KMS-11 (cell line): ENCODE data around the gene MACROD2.

Experiments
- H2AFZ ChIP-seq: fragments of 200-600 bp; sonication (generic); 2 replicates; pipeline ENCODE4 v1.6.1; 2016; ENCODE audit warnings: antibody characterized with exemption, mixed run types, low read depth
- H3K27ac ChIP-seq: fragments of 200-600 bp; sonication (generic); 2 replicates; pipeline ENCODE4 v1.6.1; 2016; ENCODE audit warnings: mild to moderate bottlenecking, mixed run types
- H3K27me3 ChIP-seq: fragments of 200-600 bp; sonication (generic); 2 replicates; pipeline ENCODE4 v1.6.1; 2017; ENCODE audit warnings: mild to moderate bottlenecking, low read depth, mixed run types, moderate library complexity; ENCODE audit not compliant: insufficient read depth
- H3K36me3 ChIP-seq: fragments of 200-600 bp; sonication (generic); 2 replicates; pipeline ENCODE4 v1.6.1; 2017; ENCODE audit warnings: mild to moderate bottlenecking, mixed run types; ENCODE audit not compliant: insufficient read depth
- H3K4me1 ChIP-seq: fragments of 200-600 bp; sonication (generic); 2 replicates; pipeline ENCODE4 v1.6.1; 2016; ENCODE audit warnings: mild to moderate bottlenecking, low read depth, mixed run types; ENCODE audit not compliant: poor library complexity, severe bottlenecking
- H3K4me2 ChIP-seq: fragments of 200-600 bp; sonication (generic); 2 replicates; pipeline ENCODE4 v1.7.0; 2016; ENCODE audit warnings: mild to moderate bottlenecking, mixed run types
- H3K4me3 ChIP-seq: fragments of 200-600 bp; sonication (generic); IDR thresholded peaks from 2 replicates; pipeline ENCODE4 v1.6.1; 2017; ENCODE audit warnings: low read depth, low read length, mixed read lengths; ENCODE audit not compliant: insufficient read depth
- H3K79me2 ChIP-seq: fragments of 200-600 bp; sonication (generic); 2 replicates; pipeline ENCODE4 v1.6.1; 2016; ENCODE audit warnings: low read depth, mixed run types; ENCODE audit not compliant: insufficient read depth
- H3K9ac ChIP-seq: fragments of 200-600 bp; sonication (generic); 2 replicates; pipeline ENCODE4 v1.6.1; 2016; ENCODE audit warnings: mild to moderate bottlenecking, mixed run types
- H4K20me1 ChIP-seq: fragments of 200-600 bp; sonication (generic); 2 replicates; pipeline ENCODE4 v1.6.1; 2016; ENCODE audit warnings: mild to moderate bottlenecking, mixed run types; ENCODE audit not compliant: insufficient read depth
- CTCF ChIP-seq: fragments of 200-600 bp; sonication (generic); conservative IDR thresholded peaks from 2 replicates; pipeline ENCODE4 v1.6.1; 2017; ENCODE audit warnings: low read depth, mild to moderate bottlenecking, antibody characterized with exemption, low read length, moderate library complexity, mixed read lengths

The MACROD2 gene

GRCh38 chr20:15922556-15922955, 1927.2 kb downstream of the MACROD2 start:
- H3K4me3 ChIP-seq, result no peak overlapping the region
- H4K20me1 ChIP-seq, result no peaks in the 10 kb centered on the region
- H2AFZ ChIP-seq, result no peak overlapping the region
- H3K27ac ChIP-seq, result no peak overlapping the region
- H3K36me3 ChIP-seq, result no peaks in the 10 kb centered on the region
- no peak for TF ChIP-seq CTCF
- peaks cover 13% of the 10 kb centered on the region for H3K4me1 ChIP-seq
- no peak overlapping the region for H3K9ac ChIP-seq
- no peaks in the 10 kb centered on the region for H3K27me3 ChIP-seq
- no peaks in the 10 kb centered on the region for H3K79me2 ChIP-seq
- H3K4me2 ChIP-seq, result no peak overlapping the region

- no peak overlapping the region for H3K27ac ChIP-seq
- no peaks in the 10 kb centered on the region for H3K36me3 ChIP-seq
- H3K79me2 ChIP-seq, result no peaks in the 10 kb centered on the region
- no peak overlapping the region for H3K4me2 ChIP-seq
- no peak overlapping the region for H2AFZ ChIP-seq
- H3K4me1 ChIP-seq, result peaks cover 13% of the 10 kb centered on the region
- H3K27me3 ChIP-seq, result no peaks in the 10 kb centered on the region
- no peaks in the 10 kb centered on the region for H4K20me1 ChIP-seq
- no peak overlapping the region for H3K9ac ChIP-seq
- no peak overlapping the region for H3K4me3 ChIP-seq
- no peak for TF ChIP-seq CTCF
Observed at GRCh38 chr20:15923030-15923776, 1927.9 kb downstream of the MACROD2 start.

- Histone ChIP-seq H3K79me2 (no peaks in the 10 kb centered on the region), H3K4me2 (no peak overlapping the region), H3K9ac (no peak overlapping the region), H3K4me3 (no peak overlapping the region), H4K20me1 (no peaks in the 10 kb centered on the region), H3K27me3 (no peaks in the 10 kb centered on the region), H3K27ac (no peak overlapping the region), H3K4me1 (peaks cover 2% of the 10 kb centered on the region), H3K36me3 (no peaks in the 10 kb centered on the region), H2AFZ (no peak overlapping the region)
- TF ChIP-seq CTCF, result no peak
Observed at GRCh38 chr20:15924556-15924955, 1929.2 kb downstream of the MACROD2 start.

- no peak for TF ChIP-seq CTCF
- no peak overlapping the region for H3K4me3 ChIP-seq
- no peaks in the 10 kb centered on the region for H4K20me1 ChIP-seq
Observed at GRCh38 chr20:15925376-15925775, 1930.1 kb downstream of the MACROD2 start.

More at GRCh38 chr20:15925376-15925775, 1930.1 kb downstream of the MACROD2 start:
- Histone ChIP-seq H3K4me1 (no peaks in the 10 kb centered on the region), H3K36me3 (no peaks in the 10 kb centered on the region), H3K79me2 (no peaks in the 10 kb centered on the region), H3K27ac (no peak overlapping the region), H3K9ac (no peak overlapping the region), H2AFZ (no peak overlapping the region), H3K4me2 (no peak overlapping the region), H3K27me3 (no peaks in the 10 kb centered on the region)
